ENCODE measurements around the gene NF1.

DNA sequence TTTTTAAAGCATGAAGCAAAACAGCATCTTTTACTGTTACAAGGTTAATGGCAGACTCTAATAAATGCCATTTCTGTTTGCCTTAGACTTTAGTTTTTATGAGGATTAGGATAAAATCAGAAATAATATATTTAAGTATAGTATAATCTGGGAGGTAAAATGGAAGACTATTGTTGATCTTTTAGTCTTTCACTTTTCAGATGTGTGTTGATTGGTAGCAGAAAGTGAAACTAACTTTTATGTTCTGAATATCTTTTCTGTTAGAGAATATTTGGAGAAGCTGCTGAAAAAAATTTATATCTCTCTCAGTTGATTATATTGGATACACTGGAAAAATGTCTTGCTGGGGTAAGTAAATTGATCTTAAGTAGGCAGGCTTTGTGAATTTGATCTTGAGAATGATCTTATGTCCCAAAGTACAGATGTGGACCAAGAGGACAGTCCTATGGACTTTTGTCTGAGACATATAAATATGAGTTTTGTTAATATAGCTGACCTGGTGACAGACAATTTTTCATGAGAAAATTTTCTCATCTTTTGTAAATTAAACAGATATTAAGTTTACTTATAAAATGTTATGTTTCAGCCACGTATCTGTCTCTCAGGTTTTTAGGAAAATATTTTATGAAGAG is 64.1 kb downstream of the NF1 start:
- TF ChIP-seq, protein P1, sequence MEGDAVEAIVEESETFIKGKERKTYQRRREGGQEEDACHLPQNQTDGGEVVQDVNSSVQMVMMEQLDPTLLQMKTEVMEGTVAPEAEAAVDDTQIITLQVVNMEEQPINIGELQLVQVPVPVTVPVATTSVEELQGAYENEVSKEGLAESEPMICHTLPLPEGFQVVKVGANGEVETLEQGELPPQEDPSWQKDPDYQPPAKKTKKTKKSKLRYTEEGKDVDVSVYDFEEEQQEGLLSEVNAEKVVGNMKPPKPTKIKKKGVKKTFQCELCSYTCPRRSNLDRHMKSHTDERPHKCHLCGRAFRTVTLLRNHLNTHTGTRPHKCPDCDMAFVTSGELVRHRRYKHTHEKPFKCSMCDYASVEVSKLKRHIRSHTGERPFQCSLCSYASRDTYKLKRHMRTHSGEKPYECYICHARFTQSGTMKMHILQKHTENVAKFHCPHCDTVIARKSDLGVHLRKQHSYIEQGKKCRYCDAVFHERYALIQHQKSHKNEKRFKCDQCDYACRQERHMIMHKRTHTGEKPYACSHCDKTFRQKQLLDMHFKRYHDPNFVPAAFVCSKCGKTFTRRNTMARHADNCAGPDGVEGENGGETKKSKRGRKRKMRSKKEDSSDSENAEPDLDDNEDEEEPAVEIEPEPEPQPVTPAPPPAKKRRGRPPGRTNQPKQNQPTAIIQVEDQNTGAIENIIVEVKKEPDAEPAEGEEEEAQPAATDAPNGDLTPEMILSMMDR (IDR thresholded peaks at IDR 0.05): no peak
- no peak for TF ChIP-seq POLR2AphosphoS5 (IDR thresholded peaks at IDR 0.05)
- no peak for TF ChIP-seq POLR2A (IDR thresholded peaks at IDR 0.05)

Measured in prostate gland (tissue), 2 donors.